ENCODE data around the gene ISG20L2.

DNA sequence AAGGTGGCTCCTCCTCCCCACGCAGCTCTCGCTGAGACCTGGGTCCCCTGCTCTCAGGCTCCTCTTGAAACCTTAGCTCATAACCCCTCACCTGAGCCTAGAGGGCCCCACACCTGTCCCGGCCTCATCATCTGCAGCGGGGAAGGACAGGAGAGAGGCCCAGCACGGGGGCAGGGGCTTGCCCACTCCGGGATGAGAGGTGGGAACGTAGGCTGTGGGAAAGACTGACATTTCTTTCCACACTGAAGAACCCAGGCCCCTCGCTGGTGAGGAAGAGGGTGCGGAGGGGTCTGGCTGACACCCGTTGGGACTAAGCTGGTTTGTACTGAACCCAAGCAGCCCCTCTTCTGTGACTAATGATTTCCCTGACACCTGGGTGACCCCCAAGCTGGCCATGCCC is 37.4 kb downstream of the ISG20L2 start:
- TF ChIP-seq YY1 (IDR thresholded peaks at IDR 0.05; ENCODE audit: insufficient read depth, insufficient read length) (no peak), ZNF274 (IDR thresholded peaks at IDR 0.05; ENCODE audit: low read depth, low read length) (no peak), SUZ12 (IDR thresholded peaks at IDR 0.05; ENCODE audit: extremely low read depth, insufficient read depth, insufficient read length) (no peak)
